CD4-positive, alpha-beta memory T cell (primary cell): ENCODE measurements around the gene MBIP. TPM values are rescaled to one million over a fixed set of nuclear protein-coding genes. Genes with fewer than 3 reads are reported as not detected.

Experiments
- CTCF ChIA-PET: fragments of 350-600 bp; sonication (Branson Sonifier 250); formaldehyde crosslinking; loops from one replicate; lab custom pipeline; 2021; ENCODE audit warnings: inconsistent platforms; ENCODE audit not compliant: partially characterized antibody; lab: Charles Lee
- POLR2A ChIA-PET: fragments of 350-600 bp; sonication (Branson Sonifier 250); formaldehyde crosslinking; loops from one replicate; lab custom pipeline; 2021; ENCODE audit not compliant: partially characterized antibody; lab: Charles Lee
- DNase-seq, 5 donors: peaks; one replicate each; pipeline versions ENCODE4 v3.0.0 to v3.0.0-alpha.2; 2020 to 2022; ENCODE audit warnings: mixed read lengths in 1 of 5
- H3K27ac ChIP-seq: one replicate; pipeline ENCODE4 v1.7.0; 2013; ENCODE audit warnings: low read depth, low read length
- H3K27me3 ChIP-seq: 2 replicates; pipeline ENCODE4 v1.7.0; 2013; ENCODE audit warnings: mild to moderate bottlenecking, low read length, moderate library complexity; ENCODE audit not compliant: insufficient read depth
- H3K36me3 ChIP-seq: 2 replicates; pipeline ENCODE4 v1.7.0; 2013; ENCODE audit warnings: mild to moderate bottlenecking, low read length, moderate library complexity; ENCODE audit not compliant: insufficient read depth
- H3K4me1 ChIP-seq: 2 replicates; pipeline ENCODE4 v1.7.0; 2013; ENCODE audit warnings: mild to moderate bottlenecking, low read length, moderate library complexity; ENCODE audit not compliant: insufficient read depth
- H3K4me3 ChIP-seq, 2 donors: one replicate each; pipeline ENCODE4 v1.7.0; 2013; ENCODE audit warnings: low read length in 2 of 2, mild to moderate bottlenecking in 1 of 2
- H3K9me3 ChIP-seq, 2 donors: one replicate each; pipeline ENCODE4 v1.7.0; 2013; ENCODE audit warnings: low read length in 2 of 2, control low read depth in 1 of 2; ENCODE audit not compliant: control insufficient read depth in 1 of 2
- H3K27ac Mint-ChIP-seq, 7 donors: one replicate each; pipeline ENCODE4 v1.8.0; 2020 to 2021; ENCODE audit warnings: mixed read lengths in 7 of 7, mild to moderate bottlenecking in 6 of 7, inconsistent platforms in 3 of 7, moderate library complexity in 3 of 7
- H3K27me3 Mint-ChIP-seq, 2 donors: one replicate each; pipeline ENCODE4 v1.8.0; 2020 to 2021; ENCODE audit warnings: mixed read lengths in 2 of 2
- H3K36me3 Mint-ChIP-seq, 2 donors: one replicate each; pipeline ENCODE4 v1.8.0; 2020 to 2021; ENCODE audit warnings: mixed read lengths in 2 of 2, inconsistent platforms in 1 of 2, mild to moderate bottlenecking in 1 of 2
- H3K4me1 Mint-ChIP-seq, 4 donors: one replicate each; pipeline ENCODE4 v1.8.0; 2020 to 2021; ENCODE audit warnings: mixed read lengths in 4 of 4, mild to moderate bottlenecking in 1 of 4
- H3K4me3 Mint-ChIP-seq, 8 donors: one replicate each; pipeline ENCODE4 v1.8.0; 2020 to 2021; ENCODE audit warnings: mixed read lengths in 8 of 8, mild to moderate bottlenecking in 7 of 8, moderate library complexity in 6 of 8, inconsistent platforms in 3 of 8
- H3K9me3 Mint-ChIP-seq, 8 donors: one replicate each; pipeline ENCODE4 v1.8.0; 2020 to 2021; ENCODE audit warnings: mixed read lengths in 8 of 8, mild to moderate bottlenecking in 5 of 8, inconsistent platforms in 3 of 8, moderate library complexity in 1 of 8
- intact Hi-C: fragments of 100-400 bp; cut with micrococcal nuclease; formaldehyde crosslinking; loops from one replicate; pipeline ENCODE4 v1.15.1; 2023
- polyA plus RNA-seq, 2 donors: library from polyadenylated mRNA; unstranded; fragments of 300-500 nt; fragmentation: Illumina TruSeq; gene quantifications; one replicate each; pipeline ENCODE4 v1.2.3, GENCODE V29; 2021
- total RNA-seq, 2 experiments: library from RNA; stranded (reverse); gene quantifications; one replicate each; pipeline ENCODE4 v1.2.3, GENCODE V29; 2021

The MBIP gene
- total and polyA plus RNA-seq, 4 experiments from 2014 or later, result 16.7 to 25.6 (median 19.8) TPM

DNA sequence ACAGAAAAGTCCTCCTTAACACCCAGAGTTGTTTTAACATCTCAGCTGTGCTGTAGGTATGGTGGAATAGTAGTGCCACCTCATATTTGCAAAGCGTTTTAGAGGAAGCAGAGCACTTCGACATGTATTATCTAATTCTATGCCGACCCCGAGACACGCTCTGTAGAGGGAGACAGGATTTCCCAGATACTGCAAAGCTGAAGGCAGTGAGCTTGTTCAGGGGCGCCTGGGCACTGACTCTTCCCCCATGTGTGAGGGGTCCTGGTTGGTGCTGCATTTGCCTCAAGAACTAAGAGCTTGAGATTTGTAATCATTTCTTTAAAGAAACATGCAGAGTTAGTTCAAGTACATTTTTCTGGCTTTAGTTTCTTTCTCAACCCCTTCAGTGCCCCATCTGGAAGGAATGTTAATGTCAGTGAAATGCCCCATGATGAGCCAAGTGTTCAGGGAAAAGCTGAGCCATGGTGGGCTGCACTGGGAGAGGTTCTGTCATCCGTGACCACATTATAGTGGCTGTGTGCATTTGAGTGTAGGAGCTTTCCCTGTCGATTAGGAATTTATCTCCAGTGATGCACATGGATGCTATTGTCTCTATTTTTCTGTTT is 66.3 kb downstream of the MBIP start:
- no peaks in the 10 kb centered on the region for H3K36me3 Mint-ChIP-seq
- Histone ChIP-seq H3K27me3 (no peaks in the 10 kb centered on the region), H3K9me3 (no peaks in the 10 kb centered on the region), H3K36me3 (no peaks in the 10 kb centered on the region), H3K4me1 (no peaks in the 10 kb centered on the region), H3K27ac (no peak overlapping the region), H3K4me3 (no peak overlapping the region)
- intact Hi-C loops, result no loop called here
- no peaks in the 10 kb centered on the region for H3K4me1 Mint-ChIP-seq
- H3K4me3 Mint-ChIP-seq, result no peak overlapping the region
- DNase-seq, result no peak
- H3K27ac Mint-ChIP-seq, result no peak overlapping the region
- H3K27me3 Mint-ChIP-seq, result peaks cover 2 to 5% of the 10 kb centered on the region in 2 donors
- CTCF ChIA-PET, result no interaction called here
- POLR2A ChIA-PET, result no interaction called here
- H3K9me3 Mint-ChIP-seq, result peaks cover 0 to 6% (median under 1%) of the 10 kb centered on the region in 8 donors

Other genes with a start within 250 kb of the MBIP start
- not detected for gene PTCSC3, start 143.9 kb downstream of the MBIP start, total RNA-seq
- not detected for gene PTCSC3, start 143.9 kb downstream of the MBIP start, polyA plus RNA-seq
- gene NKX2-1, start 199.6 kb upstream of the MBIP start, total RNA-seq, result not detected
- not detected for gene NKX2-1, start 199.6 kb upstream of the MBIP start, polyA plus RNA-seq